Adrenal gland (tissue), 19 donors: ENCODE results near the gene RETN. TPM values are rescaled to one million over a fixed set of nuclear protein-coding genes. Genes with fewer than 3 reads are reported as not detected.

Experiments used
- DNase-seq, 7 donors: peaks; one replicate each; pipeline ENCODE4 v3.0.0-alpha.2; 2019 to 2020
- H3K27ac ChIP-seq, 5 donors: fragments of 200-600 bp; sonication (generic) in 4 of 5; 1 replicate in 3 of 5; 2 replicates in 2 of 5; pipeline versions ENCODE4 v1.5.1 to v1.8.0; 2016 to 2020; ENCODE audit warnings: mild to moderate bottlenecking in 1 of 5
- H3K27me3 ChIP-seq: fragments of 200-600 bp; 2 replicates; pipeline ENCODE4 v1.8.0; 2021
- H3K36me3 ChIP-seq, 2 donors: fragments of 200-600 bp; replicated peaks in 1 of 2; 1 replicate in 1 of 2; 2 replicates in 1 of 2; pipeline versions ENCODE4 v1.5.1 to v1.8.0; 2018 to 2022
- H3K4me1 ChIP-seq, 2 donors: fragments of 200-600 bp; replicated peaks in 1 of 2; 1 replicate in 1 of 2; 2 replicates in 1 of 2; pipeline versions ENCODE4 v1.5.1 to v1.8.0; 2018 to 2021
- H3K4me3 ChIP-seq, 4 donors: fragments of 200-600 bp; sonication (generic) in 3 of 4; one replicate each; pipeline ENCODE4 v1.5.1; 2016 to 2018
- H3K9me3 ChIP-seq, 3 donors: fragments of 200-600 bp; sonication (generic) in 1 of 3; replicated peaks in 1 of 3; 1 replicate in 2 of 3; 2 replicates in 1 of 3; pipeline versions ENCODE4 v1.5.1 to v1.8.0; 2016 to 2021
- POLR2A ChIP-seq, 2 donors: fragments of 450-650 bp; IDR thresholded peaks; one replicate each; pipeline ENCODE4 v1.6.1; 2017; ENCODE audit warnings: antibody characterized with exemption in 2 of 2, mild to moderate bottlenecking in 2 of 2, moderate library complexity in 1 of 2
- WGBS, 4 donors: extraction: QIAGEN DNeasy Blood & Tissue Kit in 2 of 4; methylation state at CpG; one replicate each; pipeline versions ENCODE4 v1.1.5 to v1.1.7; 2013 to 2017; 5-methylcytosine and 5-hydroxymethylcytosine counted together
- intact Hi-C, 2 donors: fragments of 100-400 bp; cut with DNase I; formaldehyde crosslinking; loops; one replicate each; pipeline versions ENCODE4 v1.14.1 to v1.15.0; 2022 to 2023
- long read RNA-seq, 10 donors: library from polyadenylated mRNA in 3 of 10; unstranded in 2 of 10; stranded (forward) in 1 of 10; transcript quantifications; one replicate each; pipeline ENCODE4 v2.0.0 and lab custom pipeline, GENCODE V29; 2021 to 2026
- polyA plus RNA-seq, 3 donors: library from polyadenylated mRNA; stranded (reverse); fragments of 200-250 nt in 2 of 3; fragments of 350-450 nt in 1 of 3; fragmentation: Illumina TruSeq in 1 of 3; extraction: RNeasy Lipid Tissue Mini Kit (QIAGEN cat#74804) in 1 of 3; gene quantifications; one replicate each; pipeline ENCODE4 v1.2.3, GENCODE V29; 2013 to 2014
- total RNA-seq, 9 donors: library from RNA; depleted of rRNA in 4 of 9; stranded (reverse); fragments of >200 nt in 4 of 9; fragments of 120-200 nt in 1 of 9; fragmentation: NEBNext Ultra II Directional in 1 of 9; extraction: Animal tissue kit (Norgen Biotek cat#: 25700) in 1 of 9; gene quantifications; one replicate each; pipeline versions ENCODE4 v1.1.0 to v1.2.4, GENCODE V29; 2013 to 2023
- TF ChIP-seq, protein P1 (sequence below), 6 experiments: fragments of 450-650 bp in 4 of 6; fragments of 200-600 bp in 2 of 6; sonication (generic) in 1 of 6; IDR thresholded peaks; 1 replicate in 5 of 6; 2 replicates in 1 of 6; pipeline versions ENCODE4 v1.5.1 to v1.8.0; 2016 to 2021; ENCODE audit warnings: antibody characterized with exemption in 6 of 6, mild to moderate bottlenecking in 2 of 6, moderate library complexity in 1 of 6
- donor health status: healthy with polysubstance abuse.
- donor health status: Bipolar disorder and iron deficiency.
- donor health status: DM: yes; HTN: yes; CAD: no.
- donor health status: DM: no; HTN: no; CAD: no.
- donor health status: DM: no; HTN: no; CAD: no.
- donor health status: DM: yes; HTN: yes; CAD: no.

The RETN gene, protein sequence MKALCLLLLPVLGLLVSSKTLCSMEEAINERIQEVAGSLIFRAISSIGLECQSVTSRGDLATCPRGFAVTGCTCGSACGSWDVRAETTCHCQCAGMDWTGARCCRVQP
- 1 to 10 TPM in 1 of 9 donors, under 1 TPM in 4, not detected in 4; 0.54 to 3.9 (median 0.74) TPM for total RNA-seq
- polyA plus RNA-seq = 10 to 100 TPM in 2 of 3 donors, not detected in 1; 15.2 to 42.9 TPM
- long read RNA-seq, donor 1 = 0 reads
- long read RNA-seq, donor 2 = 0 reads
- long read RNA-seq, donor 3 = 0 reads
- long read RNA-seq, donor 4 = 0 reads
- long read RNA-seq, donor 5, partial matches to known transcripts = 0 of 2 reads
- long read RNA-seq, donor 5, other reads (novel, unspliced or antisense) = 0 of 2 reads
- long read RNA-seq, donor 6, partial matches to known transcripts = 0 of 3 reads
- long read RNA-seq, donor 6, other reads (novel, unspliced or antisense) = 0 of 3 reads
- long read RNA-seq, donor 7, partial matches to known transcripts = 0 of 1 reads
- long read RNA-seq, donor 7, other reads (novel, unspliced or antisense) = 0 of 1 reads
- long read RNA-seq, donor 8, partial matches to known transcripts = 0 of 2 reads
- long read RNA-seq, donor 8, other reads (novel, unspliced or antisense) = 0 of 2 reads
- long read RNA-seq, donor 9, partial matches to known transcripts = 0 of 1 reads
- long read RNA-seq, donor 9, other reads (novel, unspliced or antisense) = 0 of 1 reads
- long read RNA-seq, donor 10 = 0 reads

DNA sequence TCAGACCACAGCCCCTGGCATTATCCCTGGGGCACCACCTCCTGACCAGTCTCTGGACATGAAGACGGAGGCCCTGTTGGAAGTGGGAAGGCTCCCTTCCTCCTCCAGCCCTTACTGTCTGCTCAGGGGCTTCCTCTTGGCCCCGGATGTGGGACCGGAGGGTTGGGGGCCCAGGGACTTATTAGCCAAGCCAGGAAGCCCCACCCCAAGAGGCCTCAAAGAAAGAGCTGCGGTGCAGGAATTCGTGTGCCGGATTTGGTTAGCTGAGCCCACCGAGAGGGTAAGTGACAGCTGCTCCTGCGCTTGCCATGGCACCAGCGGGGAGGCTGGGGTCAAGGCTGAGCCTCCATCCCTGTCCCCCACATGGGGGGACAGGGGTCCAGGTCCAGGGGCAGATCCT, at the start of gene RETN:
Gene RETN, plus strand, starts transcription at position 208 of the 400 bp plus-strand sequence. CDS start 278 bp downstream, outside the sequence.
- intact Hi-C loops = no loop called here
- H3K4me3 ChIP-seq = no peak within 1 kb of the TSS

DNA sequence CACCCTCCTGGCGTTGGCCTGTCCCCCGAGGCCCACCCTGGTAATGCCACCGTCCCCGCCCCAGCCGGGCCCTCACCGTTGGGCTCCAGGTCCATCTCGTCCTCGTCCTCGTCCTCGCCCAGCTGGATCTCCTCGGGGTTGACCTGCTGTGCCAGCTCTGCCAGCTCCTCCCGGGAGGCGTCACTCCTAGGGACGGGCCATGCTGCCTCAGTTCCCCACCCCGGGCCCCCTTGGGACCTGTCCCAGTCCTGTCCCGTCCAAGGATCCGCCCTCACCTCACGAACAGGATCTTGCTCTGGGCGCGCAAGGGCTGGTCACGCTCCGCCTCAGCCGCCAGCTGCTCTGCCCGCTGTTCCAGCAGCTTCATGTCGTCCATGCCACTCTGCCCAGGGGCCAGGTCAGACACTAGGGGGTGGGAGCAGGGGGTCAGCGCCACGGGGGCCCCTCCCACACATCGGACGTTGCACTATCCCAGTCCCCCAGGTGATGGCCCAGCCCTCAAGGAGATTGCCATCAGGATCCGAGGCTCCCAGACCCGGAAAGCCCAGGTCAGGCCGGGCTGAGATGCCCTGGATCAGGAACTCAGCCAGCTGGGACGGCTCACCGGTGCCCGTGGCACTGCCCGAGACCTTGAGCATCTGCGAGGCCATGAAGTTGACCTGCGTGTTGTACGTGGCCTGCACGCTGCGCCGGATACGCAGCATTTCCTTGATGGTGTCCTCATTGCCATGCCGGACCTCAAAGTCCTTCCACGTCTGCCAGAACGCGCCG, 49.0 kb upstream of the RETN start:
- H3K36me3 ChIP-seq = peaks cover 0 to 54% of the 10 kb centered on the region in 2 donors
- no peaks in the 10 kb centered on the region for H3K27me3 ChIP-seq
- H3K27ac ChIP-seq = peak overlapping the region in 3 of 5 donors; percentile 83 to 89 (median 84)
- intact Hi-C loops = no loop called here
- WGBS, 4 donors = 82 to 96% (median 88%) methylated on average over 26 to 48 of the region's 48 CpGs
- no peak for TF ChIP-seq POLR2A (IDR thresholded peaks at IDR 0.05)
- TF ChIP-seq, protein P1, sequence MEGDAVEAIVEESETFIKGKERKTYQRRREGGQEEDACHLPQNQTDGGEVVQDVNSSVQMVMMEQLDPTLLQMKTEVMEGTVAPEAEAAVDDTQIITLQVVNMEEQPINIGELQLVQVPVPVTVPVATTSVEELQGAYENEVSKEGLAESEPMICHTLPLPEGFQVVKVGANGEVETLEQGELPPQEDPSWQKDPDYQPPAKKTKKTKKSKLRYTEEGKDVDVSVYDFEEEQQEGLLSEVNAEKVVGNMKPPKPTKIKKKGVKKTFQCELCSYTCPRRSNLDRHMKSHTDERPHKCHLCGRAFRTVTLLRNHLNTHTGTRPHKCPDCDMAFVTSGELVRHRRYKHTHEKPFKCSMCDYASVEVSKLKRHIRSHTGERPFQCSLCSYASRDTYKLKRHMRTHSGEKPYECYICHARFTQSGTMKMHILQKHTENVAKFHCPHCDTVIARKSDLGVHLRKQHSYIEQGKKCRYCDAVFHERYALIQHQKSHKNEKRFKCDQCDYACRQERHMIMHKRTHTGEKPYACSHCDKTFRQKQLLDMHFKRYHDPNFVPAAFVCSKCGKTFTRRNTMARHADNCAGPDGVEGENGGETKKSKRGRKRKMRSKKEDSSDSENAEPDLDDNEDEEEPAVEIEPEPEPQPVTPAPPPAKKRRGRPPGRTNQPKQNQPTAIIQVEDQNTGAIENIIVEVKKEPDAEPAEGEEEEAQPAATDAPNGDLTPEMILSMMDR (IDR thresholded peaks at IDR 0.05) = no peak
- no peaks in the 10 kb centered on the region for H3K9me3 ChIP-seq
- H3K4me3 ChIP-seq = no peak overlapping the region
- no peak for DNase-seq
- peaks cover 9 to 18% of the 10 kb centered on the region in 2 donors for H3K4me1 ChIP-seq

More for the DNA sequence above, at the start of gene RETN:
- Histone ChIP-seq H3K9me3 (no peaks in the 10 kb centered on the region), H3K4me1 (no peaks in the 10 kb centered on the region), H3K36me3 (no peaks in the 10 kb centered on the region), H3K27ac (no peak within 1 kb of the TSS), H3K27me3 (peaks cover 9% of the 10 kb centered on the region)
- WGBS, 4 donors = 54 to 75% (median 63%) methylated on average over 1 to 9 of the region's 9 CpGs
- TF ChIP-seq, protein P1 (IDR thresholded peaks at IDR 0.05) = no peak
- no peak for TF ChIP-seq POLR2A (IDR thresholded peaks at IDR 0.05)
- no peak for DNase-seq

DNA sequence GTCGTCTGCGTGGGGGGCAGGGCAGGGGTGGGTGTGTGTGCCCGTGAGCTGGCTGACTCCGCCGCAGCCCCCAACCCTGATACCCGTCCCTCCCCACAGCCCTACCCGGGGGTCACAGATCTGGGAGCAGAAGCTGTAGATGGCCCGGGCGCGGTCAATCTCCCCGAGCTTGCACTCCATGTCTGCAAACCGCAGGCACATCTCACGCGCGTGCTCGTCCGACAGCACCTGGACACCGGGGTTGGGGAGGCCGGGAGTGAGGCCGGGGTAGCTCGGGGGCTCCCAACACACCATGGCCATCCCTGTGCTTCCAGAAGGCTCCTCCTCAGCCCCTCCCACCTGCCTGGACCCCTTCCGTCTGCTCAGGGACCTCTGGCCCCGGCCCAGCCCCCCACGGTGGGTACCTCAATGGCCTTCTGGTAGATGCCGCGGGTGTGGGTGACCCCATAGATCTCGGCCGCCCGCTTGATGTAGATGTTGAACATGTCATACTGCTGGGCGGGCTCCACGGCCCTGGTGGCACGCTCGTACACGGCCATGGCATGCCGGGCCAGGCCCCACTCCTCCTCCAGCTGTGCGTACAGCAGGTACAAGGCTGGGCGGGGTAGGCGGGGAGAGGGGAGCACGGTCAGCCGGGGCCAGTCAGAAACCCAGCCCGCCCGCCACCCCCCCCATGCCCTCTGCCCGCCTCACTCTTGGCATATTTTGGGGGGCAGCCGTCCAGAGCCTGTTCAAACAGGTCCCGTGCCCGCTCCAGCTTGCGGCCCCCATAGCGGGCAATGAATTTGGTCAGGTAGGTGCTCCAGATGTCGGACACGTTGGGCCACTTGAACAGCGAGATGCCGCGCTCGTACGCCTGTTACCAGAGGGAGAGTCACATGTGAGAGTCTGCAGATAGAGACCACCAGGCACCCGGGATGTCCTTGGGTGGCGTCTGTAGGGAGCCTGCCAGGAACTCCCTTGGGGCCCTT, 48.1 kb upstream of the RETN start:
- peaks cover 0 to 63% of the 10 kb centered on the region in 2 donors for H3K36me3 ChIP-seq
- H3K27me3 ChIP-seq = no peaks in the 10 kb centered on the region
- 90 to 94% (median 94%) methylated on average over 25 to 57 of the region's 57 CpGs for WGBS, 4 donors
- no peaks in the 10 kb centered on the region for H3K9me3 ChIP-seq
- intact Hi-C loops = no loop called here
- TF ChIP-seq, protein P1 (IDR thresholded peaks at IDR 0.05) = no peak
- no peak for TF ChIP-seq POLR2A (IDR thresholded peaks at IDR 0.05)
- H3K4me1 ChIP-seq = peaks cover 9 to 18% of the 10 kb centered on the region in 2 donors
- H3K27ac ChIP-seq = peak overlapping the region in 1 of 5 donors; percentile 89
- no peak for DNase-seq
- H3K4me3 ChIP-seq = no peak overlapping the region
